ENCODE results near the gene CELF4. TPM values are rescaled to one million over a fixed set of nuclear protein-coding genes. Genes with fewer than 3 reads are reported as not detected.

The CELF4 gene
- total and polyA plus RNA-seq, 2 experiments from 2014 or later: 1.6 to 2.1 TPM

GRCh38 chr18:37274309-37275236 is 291.0 kb downstream of the CELF4 start:
- Histone ChIP-seq H3K9me3 (ENCODE audit: low read depth) (no peaks in the 10 kb centered on the region), H3K4me1 (ENCODE audit: low read depth) (no peaks in the 10 kb centered on the region), H3K27ac (no peak overlapping the region), H3K4me3 (no peak overlapping the region), H3K27me3 (no peaks in the 10 kb centered on the region), H3K36me3 (no peaks in the 10 kb centered on the region)
- no peak for DNase-seq (ENCODE audit: low read depth in 1 of 2, low spot score in 1 of 2)
- TF ChIP-seq, protein P1, sequence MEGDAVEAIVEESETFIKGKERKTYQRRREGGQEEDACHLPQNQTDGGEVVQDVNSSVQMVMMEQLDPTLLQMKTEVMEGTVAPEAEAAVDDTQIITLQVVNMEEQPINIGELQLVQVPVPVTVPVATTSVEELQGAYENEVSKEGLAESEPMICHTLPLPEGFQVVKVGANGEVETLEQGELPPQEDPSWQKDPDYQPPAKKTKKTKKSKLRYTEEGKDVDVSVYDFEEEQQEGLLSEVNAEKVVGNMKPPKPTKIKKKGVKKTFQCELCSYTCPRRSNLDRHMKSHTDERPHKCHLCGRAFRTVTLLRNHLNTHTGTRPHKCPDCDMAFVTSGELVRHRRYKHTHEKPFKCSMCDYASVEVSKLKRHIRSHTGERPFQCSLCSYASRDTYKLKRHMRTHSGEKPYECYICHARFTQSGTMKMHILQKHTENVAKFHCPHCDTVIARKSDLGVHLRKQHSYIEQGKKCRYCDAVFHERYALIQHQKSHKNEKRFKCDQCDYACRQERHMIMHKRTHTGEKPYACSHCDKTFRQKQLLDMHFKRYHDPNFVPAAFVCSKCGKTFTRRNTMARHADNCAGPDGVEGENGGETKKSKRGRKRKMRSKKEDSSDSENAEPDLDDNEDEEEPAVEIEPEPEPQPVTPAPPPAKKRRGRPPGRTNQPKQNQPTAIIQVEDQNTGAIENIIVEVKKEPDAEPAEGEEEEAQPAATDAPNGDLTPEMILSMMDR (IDR thresholded peaks at IDR 0.05; ENCODE audit: low read depth, low read length): no peak

- no peaks in the 10 kb centered on the region for H3K36me3 ChIP-seq
- TF ChIP-seq, protein P1 (IDR thresholded peaks at IDR 0.05; ENCODE audit: low read depth, low read length): no peak
- no peak overlapping the region for H3K4me3 ChIP-seq
- no peaks in the 10 kb centered on the region for H3K4me1 ChIP-seq (ENCODE audit: low read depth)
- H3K9me3 ChIP-seq (ENCODE audit: low read depth): no peaks in the 10 kb centered on the region
- no peak overlapping the region for H3K27ac ChIP-seq
- no peak for DNase-seq (ENCODE audit: low read depth in 1 of 2, low spot score in 1 of 2)
- peaks cover 5% of the 10 kb centered on the region for H3K27me3 ChIP-seq
Measured at GRCh38 chr18:37272841-37273240, 292.8 kb downstream of the CELF4 start.

- TF ChIP-seq, protein P1 (IDR thresholded peaks at IDR 0.05; ENCODE audit: low read depth, low read length): no peak
- no peak for DNase-seq (ENCODE audit: low read depth in 1 of 2, low spot score in 1 of 2)
- H3K27ac ChIP-seq: no peak overlapping the region
- H3K4me1 ChIP-seq (ENCODE audit: low read depth): no peaks in the 10 kb centered on the region
- no peaks in the 10 kb centered on the region for H3K36me3 ChIP-seq
- no peaks in the 10 kb centered on the region for H3K9me3 ChIP-seq (ENCODE audit: low read depth)
- H3K4me3 ChIP-seq: no peak overlapping the region
- peaks cover 9% of the 10 kb centered on the region for H3K27me3 ChIP-seq
Measured at GRCh38 chr18:37272226-37272625, 293.4 kb downstream of the CELF4 start.

- Histone ChIP-seq H3K27me3 (peaks cover 13% of the 10 kb centered on the region), H3K36me3 (no peaks in the 10 kb centered on the region), H3K27ac (no peak overlapping the region), H3K4me3 (no peak overlapping the region), H3K4me1 (ENCODE audit: low read depth) (no peaks in the 10 kb centered on the region), H3K9me3 (ENCODE audit: low read depth) (no peaks in the 10 kb centered on the region)
- DNase-seq (ENCODE audit: low read depth in 1 of 2, low spot score in 1 of 2): no peak
- TF ChIP-seq, protein P1 (IDR thresholded peaks at IDR 0.05; ENCODE audit: low read depth, low read length): no peak
Measured at GRCh38 chr18:37270666-37271052, 294.9 kb downstream of the CELF4 start.

DNA sequence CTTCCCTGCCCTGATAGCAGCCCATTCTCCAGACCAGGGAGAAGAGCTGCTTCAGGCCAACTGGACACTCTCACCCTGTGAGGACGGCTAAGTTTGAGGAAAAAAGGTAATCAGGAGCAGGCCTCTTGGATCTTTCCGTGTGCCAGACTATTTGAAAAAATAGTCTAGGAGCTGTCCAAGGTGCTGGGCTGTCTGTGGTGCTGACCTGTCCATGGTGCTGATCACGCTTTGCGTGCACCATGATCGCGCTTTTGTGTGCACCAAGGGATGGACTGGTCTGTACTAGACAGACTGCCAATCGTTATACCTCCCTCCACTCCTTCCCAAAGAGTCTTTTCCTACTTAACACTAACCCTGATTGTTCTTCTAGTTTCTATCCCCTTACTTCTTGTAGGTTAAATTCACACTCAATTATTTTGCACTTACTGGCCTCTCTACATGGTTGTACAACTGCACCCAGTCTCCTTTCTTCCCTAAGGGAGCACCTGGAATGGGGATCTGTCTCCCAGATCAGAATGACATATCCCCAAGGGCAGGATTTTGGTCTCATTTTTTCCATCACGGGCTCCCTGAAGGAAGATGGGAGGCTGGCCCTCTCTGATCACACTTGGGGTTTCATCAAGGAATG is 295.4 kb downstream of the CELF4 start:
- peaks cover 13% of the 10 kb centered on the region for H3K27me3 ChIP-seq
- H3K27ac ChIP-seq: no peak overlapping the region
- TF ChIP-seq, protein P1 (IDR thresholded peaks at IDR 0.05; ENCODE audit: low read depth, low read length): no peak
- no peaks in the 10 kb centered on the region for H3K9me3 ChIP-seq (ENCODE audit: low read depth)
- H3K4me3 ChIP-seq: no peak overlapping the region
- H3K36me3 ChIP-seq: no peaks in the 10 kb centered on the region
- H3K4me1 ChIP-seq (ENCODE audit: low read depth): no peaks in the 10 kb centered on the region
- peak; percentile 72 to 92 for DNase-seq (ENCODE audit: low read depth in 1 of 2, low spot score in 1 of 2)
